ENCODE measurements around the gene RAB3GAP2.
"Not testable (repeated sequence)": the region's sequence is repeated elsewhere in the genome, so short reads cannot be mapped to it uniquely, and the experiment has no call there.

RAB3GAP2 gene

DNA sequence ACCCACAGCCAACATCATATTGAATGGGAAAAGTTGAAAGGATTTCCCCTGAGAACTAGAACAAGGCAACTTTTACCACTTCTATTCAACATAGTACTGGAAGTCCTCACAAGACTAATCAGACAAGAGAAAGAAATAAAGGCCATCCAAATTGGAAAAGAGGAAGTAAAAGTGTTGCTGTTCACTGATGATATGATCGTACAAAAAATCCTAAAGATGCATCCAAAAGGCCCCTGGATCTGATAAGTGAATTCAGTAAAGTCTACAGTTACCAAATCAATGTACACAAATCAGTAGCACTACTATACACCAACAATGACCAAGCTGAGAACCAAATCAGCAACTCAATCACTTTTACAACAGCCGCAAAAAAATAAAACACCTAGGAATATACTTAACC is 28.3 kb downstream of the RAB3GAP2 start:
- DNase-seq (ENCODE audit: low read depth in 1 of 2, low spot score in 1 of 2), result no peak

DNA sequence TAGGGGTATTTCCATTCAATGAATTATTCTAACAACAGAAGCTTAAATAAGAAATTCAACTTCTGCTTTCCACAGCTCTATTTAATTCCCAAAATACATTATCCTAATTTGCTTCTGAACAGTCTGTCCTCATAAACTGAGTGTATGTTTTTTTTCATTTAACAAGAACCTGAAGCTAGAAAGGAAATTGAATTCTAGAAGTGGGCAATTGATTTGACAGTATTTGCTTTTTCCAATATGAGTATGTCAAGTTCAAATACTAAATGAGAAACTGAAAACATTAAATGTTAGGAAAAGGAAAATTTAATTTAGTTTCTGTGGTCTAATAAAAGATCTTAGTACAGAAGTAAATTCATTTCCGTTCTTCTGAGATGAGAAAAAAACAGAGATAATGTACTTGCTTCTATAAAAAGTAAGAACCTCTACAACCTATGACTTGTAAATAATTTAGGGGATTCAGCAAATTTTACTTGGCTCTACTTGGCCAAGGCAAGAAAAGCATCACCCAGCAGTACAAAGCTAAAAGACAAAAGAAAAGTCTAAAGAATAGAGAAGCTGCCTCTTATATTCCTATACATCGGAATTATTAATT is 31.1 kb downstream of the RAB3GAP2 start:
- DNase-seq (ENCODE audit: low read depth in 1 of 2, low spot score in 1 of 2), result no peak

DNA sequence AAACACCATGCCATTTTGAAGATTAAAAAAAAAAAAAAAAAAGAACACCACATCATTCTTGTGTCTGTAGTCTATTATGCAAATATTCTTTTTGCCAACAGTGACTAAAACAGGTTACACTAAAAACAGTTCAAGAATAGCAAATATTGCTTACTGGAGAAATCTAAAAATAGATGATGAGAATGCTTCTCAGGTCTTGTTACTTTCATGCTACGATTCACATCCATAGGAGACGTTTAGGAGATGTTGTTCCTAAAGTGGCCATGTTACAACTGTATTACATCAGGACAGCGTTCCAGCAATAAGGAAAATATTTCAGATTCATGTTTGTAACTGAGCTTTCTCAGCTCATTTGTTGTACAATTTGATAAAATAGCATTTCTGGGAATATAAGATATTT is 32.3 kb downstream of the RAB3GAP2 start:
- DNase-seq (ENCODE audit: low read depth in 1 of 2, low spot score in 1 of 2), result no peak

DNA sequence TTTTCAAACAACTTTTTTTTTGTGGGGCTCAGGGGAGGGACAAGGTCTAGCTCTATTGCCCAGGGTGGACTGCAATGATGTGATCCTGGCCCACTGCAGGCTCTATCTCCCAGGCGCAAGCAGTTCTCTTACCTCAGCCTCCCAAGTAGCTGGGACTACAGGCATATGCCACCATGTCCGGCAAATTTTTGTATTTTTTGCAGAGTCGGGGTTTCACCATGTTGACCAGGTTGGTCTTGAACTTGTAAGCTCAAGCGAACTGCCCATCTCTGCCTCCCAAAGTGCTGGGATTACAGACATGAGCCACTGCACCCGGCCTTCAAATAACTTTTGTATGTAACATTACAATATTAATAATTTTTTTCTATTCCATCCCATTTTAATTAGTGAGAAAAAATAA is 33.0 kb downstream of the RAB3GAP2 start:
- no peak for DNase-seq (ENCODE audit: low read depth in 1 of 2, low spot score in 1 of 2)

DNA sequence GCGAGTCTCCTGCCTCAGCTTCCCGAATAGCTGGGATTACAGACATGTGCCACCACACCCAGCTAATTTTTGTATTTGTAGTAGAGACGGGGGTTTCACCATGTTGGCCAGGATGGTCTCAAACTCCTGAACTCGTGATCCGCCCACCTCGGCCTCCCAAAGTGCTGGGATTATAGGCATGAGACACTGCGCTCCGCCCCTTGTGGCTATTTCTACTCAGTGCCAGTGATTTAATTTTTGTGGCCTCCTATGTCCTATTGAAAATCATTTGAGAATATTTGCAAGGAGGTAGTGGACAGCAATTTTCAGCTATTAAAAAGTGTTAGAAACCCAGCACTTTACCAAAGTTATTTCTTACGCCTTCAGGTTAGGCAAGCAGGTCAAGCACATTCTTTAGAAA is 36.0 kb downstream of the RAB3GAP2 start:
- DNase-seq (ENCODE audit: low read depth in 1 of 2, low spot score in 1 of 2), result not testable (repeated sequence)

DNA sequence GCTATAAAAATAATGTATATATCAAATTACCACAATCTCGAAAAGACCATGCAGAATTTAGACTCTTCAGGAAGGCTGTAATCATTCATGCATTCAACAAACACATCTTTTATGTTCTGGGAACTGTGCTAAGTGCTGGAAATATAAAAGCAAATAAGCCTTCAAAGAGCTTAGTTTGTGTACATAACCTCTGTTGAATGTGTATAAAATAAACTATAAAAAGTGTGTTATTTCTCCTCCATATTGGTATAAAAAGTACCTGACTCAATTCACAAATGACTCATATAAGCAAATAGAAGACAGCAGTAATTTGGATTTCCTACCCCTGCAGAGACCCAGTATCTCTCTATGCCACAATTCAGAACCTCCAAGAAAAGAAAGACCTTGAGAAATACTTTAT is 36.8 kb downstream of the RAB3GAP2 start:
- DNase-seq (ENCODE audit: low read depth in 1 of 2, low spot score in 1 of 2), result no peak

DNA sequence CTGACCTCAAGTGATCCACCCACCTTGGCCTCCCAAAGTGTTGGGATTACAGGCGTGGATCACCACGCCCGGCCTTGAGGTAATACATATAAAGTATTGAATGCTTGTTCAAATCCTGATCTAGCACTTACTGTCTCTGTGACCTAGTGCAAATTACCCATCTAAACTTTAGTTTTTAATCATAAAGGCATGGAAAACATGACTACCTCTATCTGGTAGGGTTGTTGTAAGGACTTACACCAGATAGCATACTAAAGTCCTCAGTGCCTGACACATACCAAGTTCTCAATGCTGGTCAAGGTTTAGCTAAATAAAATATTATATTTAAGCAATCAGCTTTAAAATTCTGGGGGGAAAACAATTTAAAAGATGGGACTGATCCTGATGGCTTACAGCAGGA is 38.3 kb downstream of the RAB3GAP2 start:
- DNase-seq (ENCODE audit: low read depth in 1 of 2, low spot score in 1 of 2), result no peak

DNA sequence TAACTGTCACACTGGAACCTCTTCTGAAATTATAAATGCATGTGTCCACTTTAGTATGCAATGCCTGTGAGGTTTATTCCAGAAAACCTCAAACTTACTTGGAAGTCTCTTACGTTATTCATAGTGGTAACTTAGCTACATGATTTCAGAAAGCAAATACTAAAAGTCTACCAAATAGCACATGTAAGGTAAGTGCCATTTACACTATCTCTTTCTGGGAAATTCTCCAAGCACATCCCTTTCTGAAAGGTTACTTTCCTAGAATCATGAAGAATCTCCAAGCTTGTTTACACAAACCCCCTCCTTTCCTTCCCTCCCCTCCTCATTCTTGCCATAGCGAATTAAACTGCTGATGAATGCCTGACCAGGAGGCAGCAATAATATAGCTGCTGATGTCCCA is 42.5 kb downstream of the RAB3GAP2 start:
- no peak for DNase-seq (ENCODE audit: low read depth in 1 of 2, low spot score in 1 of 2)

DNA sequence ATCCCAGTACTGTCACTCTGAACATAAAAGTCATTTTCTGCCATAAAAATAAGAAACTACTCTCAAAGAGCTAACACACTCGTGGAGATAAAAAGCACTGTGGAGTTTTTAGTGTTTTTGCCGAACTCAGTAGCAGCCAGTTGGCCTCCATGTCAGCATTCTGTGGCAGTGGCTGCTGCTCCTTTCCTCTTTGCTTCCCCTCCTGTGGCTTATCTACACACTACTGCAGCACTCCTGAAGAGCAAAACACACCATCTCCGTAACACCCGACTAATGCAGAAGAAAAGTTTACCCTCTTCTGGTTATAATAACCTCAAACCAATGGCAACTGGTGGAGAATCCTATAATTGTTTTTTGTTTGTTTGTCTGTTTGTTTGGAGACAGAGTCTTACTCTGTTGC is 44.9 kb downstream of the RAB3GAP2 start:
- DNase-seq (ENCODE audit: low read depth in 1 of 2, low spot score in 1 of 2), result no peak

DNA sequence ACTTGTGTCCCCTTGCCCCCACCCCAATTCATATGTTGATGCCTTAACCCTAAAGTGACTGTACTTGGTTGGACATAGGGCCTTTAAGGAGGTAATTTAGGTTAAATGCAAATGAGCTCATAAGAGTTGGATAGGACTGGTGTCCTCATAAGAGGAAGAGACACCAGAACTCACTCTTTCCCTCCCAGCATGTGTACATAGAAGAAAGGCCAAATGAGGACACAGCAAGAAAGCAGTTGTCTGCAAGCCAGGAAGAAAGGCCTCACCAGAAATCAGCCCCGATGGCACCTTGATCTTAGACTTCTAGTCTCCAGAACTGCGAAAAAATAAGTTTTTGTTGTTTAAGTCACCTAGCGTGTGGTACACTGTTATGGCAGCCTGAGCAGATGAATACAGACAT is 45.5 kb downstream of the RAB3GAP2 start:
- no peak for DNase-seq (ENCODE audit: low read depth in 1 of 2, low spot score in 1 of 2)

DNA sequence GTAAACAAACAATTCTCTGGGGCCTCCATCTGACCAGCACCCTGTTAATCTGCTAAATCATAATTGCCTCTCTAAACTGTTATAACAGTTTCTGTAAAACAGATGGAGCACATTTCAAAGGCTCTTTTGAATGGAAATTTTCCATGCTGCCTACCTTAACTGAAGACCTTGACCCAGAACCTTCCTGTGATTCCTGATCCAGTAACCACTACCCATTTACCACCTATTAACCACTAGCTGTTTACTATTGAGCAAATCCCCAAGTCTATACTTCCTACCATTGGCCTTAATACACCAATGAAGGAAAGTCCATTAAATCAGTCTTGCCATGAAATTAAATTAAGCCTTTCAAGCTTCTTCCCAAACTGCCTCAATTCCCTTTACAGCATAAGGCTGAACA is 46.3 kb downstream of the RAB3GAP2 start:
- DNase-seq (ENCODE audit: low read depth in 1 of 2, low spot score in 1 of 2), result no peak

DNA sequence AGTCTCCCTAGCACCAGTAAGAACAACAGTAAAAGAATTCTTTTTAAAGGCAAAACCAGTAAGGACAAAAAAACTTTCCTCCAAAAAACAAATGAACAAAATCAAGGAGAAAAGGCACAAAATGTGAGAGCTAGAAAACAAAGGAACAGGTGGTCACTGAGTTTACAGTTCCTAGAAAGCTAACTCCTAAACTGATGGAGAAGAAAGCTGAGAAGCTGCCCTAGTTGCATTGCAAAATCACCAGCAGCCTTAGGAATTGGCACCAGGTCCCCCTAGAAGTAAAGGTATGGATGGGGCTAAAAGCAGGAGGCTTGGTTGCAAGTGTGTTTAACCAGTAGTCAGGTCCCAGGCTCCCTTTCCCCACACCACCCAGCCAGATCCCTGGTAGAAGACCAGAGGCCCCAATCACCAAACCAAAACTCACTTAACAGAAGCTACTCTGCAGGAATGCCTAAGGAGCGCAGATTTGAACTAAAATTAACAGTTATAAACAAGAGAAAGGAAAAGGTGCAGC is 47.6 kb downstream of the RAB3GAP2 start:
- no peak for DNase-seq (ENCODE audit: low read depth in 1 of 2, low spot score in 1 of 2)

DNA sequence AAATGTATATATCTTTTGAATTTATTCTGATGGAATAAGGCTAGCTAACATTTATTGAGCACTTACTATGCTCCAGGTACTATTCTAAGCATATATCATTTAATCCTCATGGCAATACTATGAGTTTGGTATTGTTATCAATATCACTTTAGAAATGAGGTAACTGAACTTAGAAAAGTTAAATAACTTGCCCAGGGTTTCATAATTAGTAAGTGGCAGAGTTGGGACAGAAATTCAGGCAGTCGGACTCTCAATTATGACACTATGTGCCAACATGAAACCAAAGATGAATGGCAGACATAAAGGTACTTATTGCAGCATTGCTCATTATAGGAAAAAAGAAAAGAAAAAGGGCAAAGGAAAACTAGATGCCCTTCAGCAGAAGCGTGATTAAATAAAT is 48.2 kb downstream of the RAB3GAP2 start:
- DNase-seq (ENCODE audit: low read depth in 1 of 2, low spot score in 1 of 2), result no peak

DNA sequence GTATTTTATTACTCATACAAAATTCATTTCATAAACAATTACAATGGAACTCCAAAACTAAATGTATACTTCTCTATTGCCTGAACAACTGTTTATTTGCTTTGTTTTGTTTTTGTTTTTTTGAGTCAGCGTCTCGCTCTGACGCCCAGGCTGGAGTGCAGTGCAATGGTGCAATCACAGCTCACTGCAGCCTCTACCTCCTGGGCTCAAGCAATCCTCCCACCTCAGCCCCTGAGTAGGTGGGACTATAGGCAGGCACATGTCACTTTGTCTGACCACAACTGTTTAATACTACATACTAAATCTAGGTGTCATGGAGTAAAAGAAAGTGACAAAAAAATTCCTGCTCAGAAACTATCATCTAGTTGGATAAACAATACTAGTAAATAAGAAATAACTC is 49.3 kb downstream of the RAB3GAP2 start:
- no peak for DNase-seq (ENCODE audit: low read depth in 1 of 2, low spot score in 1 of 2)

DNA sequence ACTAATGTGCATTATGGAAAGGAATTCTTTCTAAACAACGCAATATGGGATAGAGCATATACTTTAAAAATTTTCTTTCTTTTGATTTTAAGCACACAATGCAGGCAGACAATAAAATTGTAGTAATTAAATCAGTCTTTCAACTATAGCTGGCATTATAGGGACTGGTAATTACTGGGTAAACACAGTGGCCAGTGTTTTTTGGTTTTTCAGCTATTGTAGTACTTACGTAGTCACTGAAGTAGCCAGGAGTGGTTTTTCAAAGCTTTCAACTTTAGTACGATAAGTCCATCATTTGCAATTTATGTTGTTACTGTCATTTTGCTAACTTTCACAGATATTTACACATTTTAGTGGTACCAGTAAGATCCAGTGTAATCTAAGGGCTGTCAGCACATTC is 50.6 kb downstream of the RAB3GAP2 start:
- no peak for DNase-seq (ENCODE audit: low read depth in 1 of 2, low spot score in 1 of 2)

DNA sequence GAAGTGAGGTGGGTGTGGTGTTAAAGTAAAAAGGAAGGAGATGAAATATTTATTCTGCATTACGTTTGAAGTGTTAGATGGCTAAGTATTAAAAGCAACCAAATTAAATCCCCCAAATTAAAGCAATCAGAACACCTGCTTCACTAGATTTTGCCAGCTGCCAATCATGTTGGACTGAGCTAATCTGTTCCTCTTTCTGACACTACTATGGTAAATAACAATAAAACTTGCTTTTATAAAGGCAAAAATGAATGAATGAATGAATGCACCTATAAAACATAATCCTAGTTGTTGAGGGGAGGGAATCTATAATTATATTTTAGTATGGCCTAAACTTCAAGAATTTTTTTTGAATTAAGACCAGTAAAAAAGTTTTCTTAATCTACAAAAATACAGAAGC is 51.0 kb downstream of the RAB3GAP2 start:
- no peak for DNase-seq (ENCODE audit: low read depth in 1 of 2, low spot score in 1 of 2)

DNA sequence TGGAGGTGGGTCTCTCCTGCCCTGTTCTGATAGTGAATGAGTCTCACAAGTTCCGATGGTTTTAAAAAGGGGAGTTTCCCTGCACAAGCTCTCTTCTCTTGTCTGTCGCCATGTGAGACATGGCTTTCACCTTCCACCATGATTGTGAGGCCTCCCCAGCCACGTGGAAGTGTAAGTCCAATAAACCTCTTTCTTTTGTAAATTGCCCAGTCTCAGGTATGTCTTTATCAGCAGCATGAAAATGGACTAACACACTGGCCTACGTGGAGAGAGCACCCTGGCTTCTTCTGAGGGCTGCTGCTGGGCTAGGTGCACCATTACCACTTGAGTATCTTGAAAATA is 51.6 kb downstream of the RAB3GAP2 start:
- not testable (repeated sequence) for DNase-seq (ENCODE audit: low read depth in 1 of 2, low spot score in 1 of 2)

DNA sequence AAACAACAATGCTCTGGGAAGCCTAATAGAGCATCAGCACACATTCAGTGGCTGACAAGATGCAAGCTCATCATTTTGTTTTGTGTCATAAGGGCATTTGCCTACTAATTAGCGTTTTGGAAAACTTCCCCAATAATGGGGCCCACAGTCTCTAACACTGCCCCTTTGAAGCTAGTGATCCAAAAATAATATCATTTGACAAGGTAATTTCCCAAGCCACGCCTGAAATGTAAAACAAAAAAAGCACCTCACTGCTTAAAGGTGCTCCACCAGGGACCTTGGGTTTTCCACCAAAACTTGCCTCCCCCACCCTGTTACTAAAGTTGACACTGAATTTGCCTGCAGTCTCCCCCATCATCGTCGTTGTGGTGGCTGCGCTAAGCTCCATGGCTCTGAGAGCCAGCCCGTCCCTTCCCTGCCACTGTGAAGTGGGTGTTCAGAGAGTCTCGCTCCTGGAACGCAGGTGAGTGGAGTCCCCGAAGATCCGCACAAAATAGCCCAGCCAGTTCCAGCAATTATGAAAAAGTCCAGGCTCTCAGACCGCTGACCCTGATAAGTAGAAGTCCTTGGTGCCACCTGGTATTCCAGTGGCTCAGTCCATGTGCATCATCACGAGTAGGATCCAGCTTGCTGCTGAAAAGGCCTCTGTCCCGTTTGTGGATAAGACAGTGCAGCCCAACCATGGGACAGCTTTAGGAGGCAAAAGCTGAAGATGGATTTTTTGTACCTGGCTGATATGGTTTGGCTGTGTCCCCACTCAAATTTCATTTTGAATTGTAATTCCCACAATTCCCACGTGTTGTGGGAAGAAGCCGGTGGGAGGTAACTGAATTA is 52.2 kb downstream of the RAB3GAP2 start:
- DNase-seq (ENCODE audit: low read depth in 1 of 2, low spot score in 1 of 2), result no peak

DNA sequence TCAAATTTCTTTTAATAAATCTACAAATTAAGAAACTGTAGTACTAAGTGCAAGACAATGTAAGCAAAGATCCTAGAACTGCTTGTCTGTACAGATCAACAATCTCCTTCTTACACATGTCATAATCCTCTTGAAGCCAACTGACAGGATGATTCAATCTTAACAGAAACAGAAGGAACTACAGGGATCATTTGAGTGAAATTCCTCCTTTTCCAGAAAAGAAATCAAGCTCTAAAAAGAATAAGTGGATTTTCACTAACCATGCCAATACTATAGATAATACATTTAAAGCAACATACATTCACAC is 53.2 kb downstream of the RAB3GAP2 start:
- no peak for DNase-seq (ENCODE audit: low read depth in 1 of 2, low spot score in 1 of 2)

DNA sequence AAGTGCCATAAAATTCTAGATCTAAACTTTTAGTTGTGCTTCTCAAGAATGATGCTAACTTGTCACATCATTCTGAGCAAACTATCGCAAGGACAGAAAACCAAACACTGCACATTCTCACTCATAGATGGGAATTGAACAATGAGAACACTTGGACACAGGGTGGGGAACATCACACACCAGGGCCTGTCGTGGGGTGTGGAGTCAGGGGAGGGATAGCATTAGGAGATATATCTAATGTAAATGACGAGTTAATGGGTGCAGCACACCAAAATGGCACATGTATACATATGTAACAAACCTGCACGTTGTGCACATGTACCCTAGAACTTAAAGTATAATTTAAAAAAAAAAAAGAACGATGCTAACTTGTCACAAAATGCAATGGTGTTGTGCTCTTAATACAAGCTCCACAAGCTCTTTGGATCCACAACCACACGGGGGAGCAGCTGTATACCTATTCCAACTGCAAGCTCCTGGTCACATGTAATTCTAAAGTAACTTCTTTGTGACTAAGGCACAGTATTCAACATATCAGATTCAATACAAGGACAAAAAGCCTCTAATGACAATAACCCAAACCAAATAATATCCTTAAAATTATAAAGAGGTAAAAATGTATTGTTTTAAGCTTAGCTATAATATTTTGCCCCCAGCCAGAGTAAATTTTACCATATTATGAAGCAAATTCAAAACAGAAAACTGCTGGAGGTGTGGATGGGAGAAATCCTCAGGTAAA is 53.7 kb downstream of the RAB3GAP2 start:
- peak in 1 of 2 donors; percentile 25 for DNase-seq (ENCODE audit: low read depth in 1 of 2, low spot score in 1 of 2)

DNA sequence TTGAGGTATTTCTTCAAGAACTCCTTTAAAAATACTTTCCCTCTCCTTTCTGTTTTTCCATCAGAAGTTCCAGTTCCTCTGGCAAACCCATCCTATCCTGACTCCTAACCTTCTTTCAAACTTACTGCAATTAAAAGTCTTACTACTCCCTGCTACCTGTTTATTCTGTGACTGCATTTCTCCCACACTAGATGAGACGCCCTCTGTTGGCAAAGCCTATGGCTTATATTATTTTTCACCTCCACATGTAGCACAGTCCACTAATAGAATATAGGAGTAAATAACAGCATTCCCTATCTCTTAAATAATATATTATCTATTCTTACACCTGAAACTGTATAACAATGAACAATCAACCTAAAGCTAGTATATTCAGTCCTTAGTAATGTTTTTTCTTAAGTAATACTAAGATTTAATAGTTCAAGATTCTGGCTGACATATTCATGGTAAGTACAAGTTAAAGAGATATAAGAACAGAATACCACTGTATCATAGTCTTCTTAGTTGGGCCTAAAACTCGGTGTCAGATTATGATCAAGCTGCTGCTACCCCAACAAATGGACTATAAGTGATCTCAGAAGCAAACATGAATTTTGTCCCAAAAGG is 54.8 kb downstream of the RAB3GAP2 start:
- no peak for DNase-seq (ENCODE audit: low read depth in 1 of 2, low spot score in 1 of 2)

DNA sequence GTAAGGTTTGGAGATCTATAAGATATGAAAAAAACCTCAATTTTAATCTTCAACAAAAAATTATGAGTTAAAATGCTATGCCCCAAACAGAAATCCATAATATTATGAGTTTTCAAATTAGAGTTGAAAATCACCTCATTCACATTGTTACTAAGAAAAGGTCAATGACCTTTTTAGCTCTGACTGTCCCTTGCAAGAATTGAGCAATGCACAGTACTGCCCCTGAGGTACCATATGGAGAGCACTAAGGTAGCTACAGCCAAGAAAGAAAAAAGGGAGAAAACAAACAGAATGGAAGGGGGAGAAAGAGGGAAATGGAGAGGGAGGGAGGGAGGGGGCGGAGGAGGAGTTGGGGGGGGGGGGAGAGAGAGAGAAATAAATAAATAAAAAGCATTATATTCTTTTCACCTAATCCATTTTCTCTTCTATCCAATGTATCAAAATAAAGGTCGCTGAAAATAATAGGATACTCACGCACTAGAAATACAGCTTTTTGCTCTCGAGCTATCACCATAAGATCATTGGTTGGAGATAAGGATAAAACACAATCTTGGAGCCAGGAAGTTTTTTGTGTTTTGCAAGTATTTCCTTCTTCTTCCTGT is 58.8 kb downstream of the RAB3GAP2 start:
- no peak for DNase-seq (ENCODE audit: low read depth in 1 of 2, low spot score in 1 of 2)

All from activated CD4-positive, alpha-beta T cell treated with anti-CD3 and anti-CD28 coated beads, Interleukin-2, amount 50 U/mL, for 24 hours (primary cell).